Vein endothelial cell (primary cell): Measurements from ENCODE around the gene PRRX1. TPM values are rescaled to one million over a fixed set of nuclear protein-coding genes. Genes with fewer than 3 reads are reported as not detected.

Source experiments
- total RNA-seq: library from RNA; depleted of rRNA; stranded (reverse); fragments of >200 nt; gene quantifications from 2 replicates; pipeline ENCODE4 v1.2.3, GENCODE V29; 2012

PRRX1 gene
- 0.98 and 6.6 TPM in 2 replicates for total RNA-seq

GRCh38 chr1:170664093-170664827 lies at the start of gene PRRX1:
TSS of gene PRRX1 (plus strand) at chr1:170664131. CDS start at chr1:170664219, 88 bp downstream.

Other genes starting within 250 kb of the PRRX1 start
- 9.5 and 9.8 TPM in 2 replicates for gene GORAB, start 132.0 kb upstream of the PRRX1 start, total RNA-seq